NCI-H128 (cell line): ENCODE measurements around the gene RBM33.
"Not testable (repeated sequence)": the region's sequence is repeated elsewhere in the genome, so short reads cannot be mapped to it uniquely, and the experiment has no call there.

ENCODE experiments used
- DNase-seq: peaks from one replicate; lab custom pipeline; 2025; ENCODE audit not compliant: unreplicated experiment; lab: John Stamatoyannopoulos, UW

The RBM33 gene

DNA sequence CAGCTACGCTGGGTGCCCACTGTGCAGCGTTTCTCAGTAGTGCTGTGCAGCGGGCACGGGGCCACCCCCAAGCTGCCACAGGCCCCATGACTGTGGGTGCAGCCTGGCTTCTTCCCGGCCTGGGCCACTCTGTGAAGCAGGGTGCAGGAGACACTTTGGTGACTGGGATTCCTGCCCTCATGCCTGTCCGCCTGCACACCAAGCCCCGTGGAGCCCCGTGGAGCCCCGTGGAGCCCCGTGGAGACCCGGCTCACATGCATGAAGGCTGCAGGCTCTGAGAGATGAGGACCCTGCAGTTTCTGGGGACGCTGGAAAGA is 171.7 kb downstream of the RBM33 start:
- DNase-seq: no peak

DNA sequence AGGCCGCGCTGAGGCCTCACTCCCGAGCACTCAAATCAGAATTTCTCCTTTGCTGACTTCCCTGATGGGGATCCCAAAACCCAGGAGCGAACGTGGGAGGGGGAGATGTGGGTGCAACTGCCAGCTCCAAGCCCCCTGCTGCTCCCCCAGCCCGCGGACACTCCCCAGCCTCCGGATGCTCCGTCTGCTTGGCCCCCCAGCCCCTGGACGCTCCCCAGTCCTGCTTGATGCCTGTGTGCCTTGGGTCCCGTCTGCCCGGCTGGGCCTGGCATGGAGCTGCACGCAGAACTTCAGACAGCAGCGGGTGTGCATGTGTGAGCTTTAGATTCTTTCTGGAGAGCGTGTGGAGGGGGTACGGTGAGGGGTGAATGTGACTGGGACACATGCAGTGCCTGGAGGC is 172.5 kb downstream of the RBM33 start:
- DNase-seq: no peak

DNA sequence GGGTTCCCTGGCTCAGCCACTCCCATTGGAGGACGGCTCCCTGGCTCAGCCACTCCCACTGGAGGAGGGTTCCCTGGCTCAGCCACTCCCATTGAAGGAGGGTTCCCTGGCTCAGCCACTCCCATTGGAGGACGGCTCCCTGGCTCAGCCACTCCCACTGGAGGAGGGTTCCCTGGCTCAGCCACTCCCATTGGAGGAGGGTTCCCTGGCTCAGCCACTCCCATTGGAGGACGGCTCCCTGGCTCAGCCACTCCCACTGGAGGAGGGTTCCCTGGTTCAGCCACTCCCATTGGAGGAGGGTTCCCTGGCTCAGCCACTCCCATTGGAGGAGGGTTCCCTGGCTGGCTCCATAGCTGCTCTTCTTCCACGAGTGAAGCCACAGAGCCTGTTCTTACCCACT is 173.1 kb downstream of the RBM33 start:
- DNase-seq: not testable (repeated sequence)

DNA sequence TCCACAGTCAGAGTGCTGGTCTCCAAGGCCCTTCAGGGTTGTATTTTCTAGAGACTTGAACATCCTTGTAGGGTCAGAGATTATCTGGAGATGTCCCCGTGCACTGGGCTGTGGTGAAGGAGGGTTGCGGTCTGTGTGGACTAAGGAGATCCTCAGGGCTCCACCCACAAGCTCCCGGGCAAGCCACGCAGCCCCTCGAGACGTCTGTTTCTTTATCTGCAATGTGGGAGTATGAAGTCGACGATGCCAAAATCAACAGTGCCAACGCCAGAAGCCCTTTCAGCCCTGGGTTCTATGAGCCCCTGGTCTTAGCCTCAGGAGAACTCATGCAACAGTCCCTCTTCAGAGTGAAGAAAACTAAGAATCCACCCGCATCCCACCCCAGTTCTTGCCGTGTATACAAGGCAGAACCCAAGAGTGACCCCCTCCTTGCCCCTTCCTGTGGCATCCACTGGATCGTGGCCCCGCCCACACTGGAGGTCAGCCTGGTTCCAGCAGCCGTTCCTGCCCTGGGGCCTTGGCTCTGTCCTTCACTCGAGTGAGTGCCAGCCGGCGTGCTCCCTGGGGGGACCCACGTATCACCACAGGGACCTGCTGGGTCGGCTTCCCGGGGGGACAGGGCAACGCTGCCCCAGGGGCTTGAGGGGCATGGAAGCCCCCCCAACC is 173.8 kb downstream of the RBM33 start:
- no peak for DNase-seq

DNA sequence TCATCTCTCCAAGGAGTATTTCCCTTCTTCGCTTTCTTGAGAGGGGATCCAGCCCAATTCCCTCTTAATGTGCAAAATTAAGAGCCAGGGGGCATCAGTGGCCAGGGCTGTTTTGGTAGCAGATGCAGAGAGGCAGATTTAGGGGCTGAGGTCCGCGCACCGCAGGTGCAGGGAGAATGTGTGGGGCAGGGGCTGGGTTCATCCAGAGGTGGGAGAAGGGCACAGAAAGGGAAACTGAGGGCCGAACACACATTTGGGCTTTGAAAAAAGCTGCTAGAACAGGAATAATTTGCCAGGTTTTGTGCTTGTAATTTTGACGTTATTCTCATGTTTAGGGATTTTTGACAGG is 174.3 kb downstream of the RBM33 start:
- DNase-seq: no peak

DNA sequence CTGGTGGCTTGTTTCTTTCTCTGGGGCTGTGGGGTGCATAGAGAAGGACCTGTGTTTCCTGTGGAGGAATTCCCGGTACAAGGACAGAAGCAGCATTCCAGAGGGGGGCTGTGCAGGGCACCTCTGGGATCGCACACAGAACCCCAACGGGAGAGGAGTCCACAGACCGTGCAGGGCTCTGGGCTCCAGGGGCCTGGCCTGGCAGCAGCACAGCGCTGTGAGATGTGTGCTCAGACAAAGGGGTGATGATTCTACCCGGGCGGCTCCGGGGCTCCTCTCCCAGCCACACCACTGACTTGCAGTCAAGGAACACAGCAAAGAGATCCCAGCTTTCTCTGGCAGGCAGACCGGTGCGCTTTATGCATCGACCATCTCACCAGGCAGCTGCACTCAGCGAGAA is 174.7 kb downstream of the RBM33 start:
- no peak for DNase-seq

DNA sequence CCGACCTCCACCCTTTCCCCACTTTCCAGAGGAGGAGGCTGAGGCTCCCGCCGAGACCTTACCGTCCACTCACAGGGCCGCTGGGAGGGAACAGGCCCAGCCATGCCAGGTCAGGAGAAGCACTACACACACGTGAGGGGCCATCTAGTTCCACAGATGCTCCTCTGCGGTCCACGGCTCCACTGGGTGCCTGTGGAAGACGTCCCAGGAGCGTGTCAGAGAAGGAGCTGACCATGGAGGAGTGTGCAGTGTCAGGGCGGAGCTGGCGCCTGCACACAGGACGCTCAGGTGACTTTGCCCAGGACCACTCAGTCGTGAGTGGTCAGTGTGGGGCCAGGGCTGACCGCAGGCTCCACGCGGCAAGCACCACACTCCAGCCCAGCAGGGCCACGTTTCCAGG is 175.8 kb downstream of the RBM33 start:
- DNase-seq: no peak

DNA sequence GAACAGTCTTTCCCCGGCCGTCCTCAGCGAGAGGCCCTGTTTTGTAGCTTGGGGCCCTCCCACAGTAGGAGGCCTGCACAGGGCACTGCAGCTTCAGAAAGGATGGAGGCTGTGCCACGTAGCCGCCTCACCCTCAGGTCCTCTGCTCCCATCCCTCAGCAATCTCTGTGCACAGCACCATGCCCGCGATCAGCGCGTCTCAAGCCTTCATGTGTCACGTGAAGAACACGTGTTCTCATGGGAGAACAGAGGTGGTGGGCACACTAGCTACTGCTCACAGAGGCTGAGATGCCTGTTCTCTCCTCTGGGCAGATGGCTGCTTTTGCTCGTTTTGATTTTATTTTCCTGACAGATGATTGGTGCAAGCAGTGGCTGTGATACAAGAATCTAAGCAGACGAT is 176.3 kb downstream of the RBM33 start:
- DNase-seq: no peak

DNA sequence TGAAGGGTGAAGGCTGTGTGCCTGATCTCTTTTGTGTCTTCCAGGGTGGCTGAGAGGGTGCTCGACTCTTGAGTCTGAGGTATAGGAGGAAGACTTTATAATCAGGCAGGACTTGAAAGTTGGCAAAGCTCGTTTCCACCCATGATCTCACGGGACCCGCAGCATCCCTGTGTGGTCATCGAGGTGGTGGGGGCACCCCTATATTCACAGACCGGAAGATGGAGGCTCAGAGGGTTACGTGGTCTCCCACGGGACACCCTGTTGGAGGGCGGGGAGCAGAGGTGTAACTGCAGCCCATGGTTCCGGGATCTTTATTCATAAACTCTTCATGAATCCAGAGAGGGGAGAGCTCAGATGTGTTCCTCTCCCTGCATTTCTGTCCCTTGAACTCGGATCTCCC is 177.4 kb downstream of the RBM33 start:
- no peak for DNase-seq

DNA sequence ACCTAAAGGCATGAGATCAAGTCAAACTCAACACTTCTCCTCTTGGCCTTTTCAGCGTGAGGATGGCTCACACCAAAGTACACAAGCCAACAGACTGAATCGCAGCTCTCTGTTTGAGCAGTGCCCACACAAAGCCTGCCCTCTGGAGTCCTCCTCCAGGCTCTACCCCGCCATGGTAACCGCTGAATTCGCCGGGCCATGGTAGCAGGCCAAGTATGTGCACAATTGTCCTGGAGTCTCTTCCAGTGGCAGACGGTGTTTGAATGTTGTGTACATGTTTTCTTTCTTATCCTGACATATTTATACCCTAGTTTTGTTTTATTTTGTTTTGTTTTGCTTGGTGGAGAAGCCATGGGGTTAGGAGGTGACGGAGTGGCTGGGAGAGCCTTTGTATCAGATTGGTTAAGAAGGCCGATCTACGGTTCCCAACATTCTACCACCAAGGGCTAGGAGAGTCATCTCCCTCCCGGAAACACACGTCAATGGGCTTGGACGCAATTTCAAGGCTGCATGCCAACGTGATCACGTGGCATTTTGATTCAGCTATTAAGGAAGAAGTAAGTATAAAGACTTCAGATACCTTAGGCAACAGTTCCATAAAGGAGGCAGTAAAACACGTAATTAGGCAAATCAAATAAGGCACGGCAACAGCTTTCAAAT is 179.9 kb downstream of the RBM33 start:
- no peak for DNase-seq

DNA sequence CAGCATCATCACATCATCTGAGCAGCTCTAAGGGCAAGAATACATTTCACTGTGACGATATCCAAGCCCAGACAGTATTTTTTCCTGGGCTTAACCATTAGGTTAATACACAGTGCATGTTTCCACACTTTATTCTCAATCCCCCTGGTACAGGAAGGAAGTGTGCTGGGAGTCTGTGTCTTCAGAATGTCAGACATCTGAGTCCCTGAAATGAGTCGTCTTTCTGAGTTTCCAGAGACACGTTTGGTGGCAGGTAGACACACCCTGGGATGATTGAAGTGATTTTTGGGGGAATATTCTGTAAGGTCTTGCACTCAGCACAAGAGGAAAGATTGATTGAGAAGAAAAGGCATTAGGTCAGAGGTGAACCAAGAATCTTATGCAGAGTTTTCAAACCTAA is 180.9 kb downstream of the RBM33 start:
- DNase-seq: no peak

DNA sequence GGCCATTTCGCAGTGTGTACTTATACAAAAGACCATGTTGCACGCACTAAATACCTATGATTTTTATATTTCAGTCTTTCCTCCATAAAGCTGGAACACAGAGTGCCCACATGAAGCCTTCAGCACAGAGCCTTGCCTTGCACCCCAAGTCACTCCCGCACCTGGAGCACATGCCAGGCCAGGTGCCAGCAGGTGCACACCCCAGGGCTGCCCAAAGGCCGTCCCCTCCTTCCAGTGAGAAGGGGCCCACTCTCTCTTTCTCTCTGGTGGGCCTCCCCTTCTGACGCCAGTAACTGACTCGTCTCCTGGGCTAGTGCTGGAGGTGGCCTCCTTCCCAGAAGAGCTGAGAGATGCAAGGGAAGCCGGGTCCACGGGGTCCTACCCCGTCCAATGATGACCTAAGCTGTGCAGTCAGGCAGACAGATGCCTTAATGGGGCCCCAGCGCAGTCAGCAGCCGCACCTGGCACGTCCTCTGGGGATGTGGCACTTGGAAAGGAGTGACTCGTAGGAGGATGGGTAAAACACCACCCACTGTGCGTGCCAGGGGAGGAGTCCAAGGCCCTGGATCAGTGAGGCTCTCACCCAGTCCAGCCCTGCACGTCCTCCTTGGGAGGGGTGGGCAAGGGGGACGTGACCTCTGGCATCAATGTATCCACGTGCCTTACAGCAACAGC is 185.5 kb downstream of the RBM33 start:
- DNase-seq: no peak
